SK-N-SH (cell line): Measurements from ENCODE around the gene SLX4IP. TPM values are rescaled to one million over a fixed set of nuclear protein-coding genes. Genes with fewer than 3 reads are reported as not detected.

ENCODE experiments used
- CTCF ChIA-PET: fragments of 300-600, 350-600 bp; formaldehyde crosslinking; extraction: SDS; loops from one replicate; lab custom pipeline; 2021; lab: Yijun Ruan, JAX
- POLR2A ChIA-PET: fragments of 350-600 bp; sonication (Branson Sonifier 250); formaldehyde crosslinking; extraction: SDS; loops from one replicate; lab custom pipeline; 2020; ENCODE audit warnings: antibody characterized with exemption, inconsistent platforms; lab: Yijun Ruan, JAX
- DNase-seq: peaks from one replicate; pipeline ENCODE4 v3.0.0; 2012
- H2AFZ ChIP-seq: fragments of 200-600 bp; sonication (generic); 2 replicates; pipeline ENCODE4 v1.8.1; 2016; ENCODE audit warnings: antibody characterized with exemption, mild to moderate bottlenecking, low read depth
- H3F3A ChIP-seq: fragments of 200-600 bp; sonication (generic); replicated peaks from 2 replicates; pipeline ENCODE3; 2016; ENCODE audit warnings: antibody characterized with exemption, mild to moderate bottlenecking; ENCODE audit not compliant: insufficient read depth
- H3K27ac ChIP-seq, 2 experiments: fragments of 200-500 bp in 1 of 2; fragments of 200-600 bp in 1 of 2; sonication (Bioruptor generic) in 1 of 2; sonication (generic), shearing (Covaris generic) in 1 of 2; 2 replicates each; pipeline versions ENCODE4 v1.5.1 to v1.6.1; 2014 to 2016; ENCODE audit warnings: low read depth in 2 of 2, inconsistent platforms in 1 of 2, low read length in 1 of 2, mild to moderate bottlenecking in 1 of 2, mixed read lengths in 1 of 2
- H3K27me3 ChIP-seq: fragments of 200-600 bp; sonication (generic), shearing (Covaris generic); 2 replicates; pipeline ENCODE4 v1.6.1; 2016; ENCODE audit warnings: mixed run types; ENCODE audit not compliant: insufficient read depth
- H3K36me3 ChIP-seq, 2 experiments: fragments of 200-500 bp in 1 of 2; fragments of 200-600 bp in 1 of 2; sonication (Bioruptor generic) in 1 of 2; sonication (generic) in 1 of 2; replicated peaks in 1 of 2; 2 replicates each; pipeline versions ENCODE3 to v1.5.1; 2014 to 2016; ENCODE audit warnings: low read length in 1 of 2, mild to moderate bottlenecking in 1 of 2; ENCODE audit not compliant: insufficient read depth in 2 of 2, control insufficient read depth in 1 of 2
- H3K4me1 ChIP-seq, 2 experiments: fragments of 200-500 bp in 1 of 2; fragments of 200-600 bp in 1 of 2; sonication (Bioruptor generic) in 1 of 2; sonication (generic), shearing (Covaris generic) in 1 of 2; 2 replicates each; pipeline versions ENCODE4 v1.5.1 to v1.6.1; 2014 to 2016; ENCODE audit warnings: low read depth in 1 of 2, low read length in 1 of 2, mixed run types in 1 of 2; ENCODE audit not compliant: insufficient read depth in 2 of 2, control insufficient read depth in 1 of 2
- H3K4me2 ChIP-seq: fragments of 200-600 bp; sonication (generic), shearing (Covaris generic); 2 replicates; pipeline ENCODE4 v1.6.1; 2017; ENCODE audit warnings: mixed run types
- H3K4me3 ChIP-seq, 2 experiments: fragments of 200-500 bp in 1 of 2; fragments of 200-600 bp in 1 of 2; sonication (Bioruptor generic) in 1 of 2; sonication (generic), shearing (Covaris generic) in 1 of 2; 2 replicates each; pipeline versions ENCODE4 v1.5.1 to v1.8.1; 2014 to 2016; ENCODE audit warnings: low read depth in 2 of 2, inconsistent platforms in 1 of 2, low read length in 1 of 2, mild to moderate bottlenecking in 1 of 2, mixed read lengths in 1 of 2, moderate library complexity in 1 of 2
- H3K79me2 ChIP-seq: fragments of 200-600 bp; sonication (generic); 2 replicates; pipeline ENCODE4 v1.8.1; 2017; ENCODE audit warnings: mild to moderate bottlenecking; ENCODE audit not compliant: insufficient read depth
- H3K9ac ChIP-seq: fragments of 200-600 bp; sonication (generic); 2 replicates; pipeline ENCODE4 v1.6.1; 2017; ENCODE audit warnings: mixed run types
- H3K9me2 ChIP-seq: fragments of 200-600 bp; sonication (generic); 2 replicates; pipeline ENCODE4 v1.6.1; 2017; ENCODE audit warnings: mixed run types
- H3K9me3 ChIP-seq: fragments of 200-600 bp; sonication (generic); 2 replicates; pipeline ENCODE4 v1.6.1; 2017; ENCODE audit warnings: mixed run types, mild to moderate bottlenecking, moderate library complexity
- H4K20me1 ChIP-seq: fragments of 200-600 bp; sonication (generic); 2 replicates; pipeline ENCODE4 v1.6.1; 2017; ENCODE audit warnings: mild to moderate bottlenecking, mixed run types; ENCODE audit not compliant: insufficient read depth
- ELF1 ChIP-seq: IDR thresholded peaks from 2 replicates; pipeline ENCODE4 v1.4.0; 2012
- EP300 ChIP-seq, 2 experiments: IDR thresholded peaks; 2 replicates each; pipeline versions ENCODE4 v1.4.0 to v1.6.1; 2012; ENCODE audit warnings: borderline replicate concordance in 1 of 2, low read depth in 1 of 2, low read length in 1 of 2
- FOSL2 ChIP-seq: IDR thresholded peaks from 2 replicates; pipeline ENCODE4 v1.4.0; 2012; ENCODE audit warnings: low read depth, mild to moderate bottlenecking, moderate library complexity, borderline replicate concordance
- FOXJ3 ChIP-seq: sonication (generic); formaldehyde crosslinking; IDR thresholded peaks from 2 replicates; pipeline ENCODE4 v1.5.1; 2020; ENCODE audit warnings: mild to moderate bottlenecking, missing genetic modification reagents
- FOXM1 ChIP-seq: IDR thresholded peaks from 2 replicates; pipeline ENCODE4 v1.4.0; 2012; ENCODE audit warnings: low read depth, mild to moderate bottlenecking
- GABPA ChIP-seq: IDR thresholded peaks from 2 replicates; pipeline ENCODE4 v1.4.0; 2012; ENCODE audit warnings: low read depth, mild to moderate bottlenecking
- GATA2 ChIP-seq: sonication (generic); formaldehyde crosslinking; IDR thresholded peaks from 2 replicates; pipeline ENCODE4 v1.5.0; 2020; ENCODE audit warnings: mild to moderate bottlenecking, missing genetic modification reagents
- JUND ChIP-seq: IDR thresholded peaks from 2 replicates; pipeline ENCODE4 v1.4.0; 2012
- MXI1 ChIP-seq: IDR thresholded peaks from 2 replicates; pipeline ENCODE4 v1.6.1; 2012; ENCODE audit warnings: mild to moderate bottlenecking, low read depth, low read length, improper control_type of control experiment
- NFIC ChIP-seq: IDR thresholded peaks from 2 replicates; pipeline ENCODE4 v1.4.0; 2012; ENCODE audit warnings: borderline replicate concordance
- NRF1 ChIP-seq: IDR thresholded peaks from 2 replicates; pipeline ENCODE4 v1.6.1; 2012; ENCODE audit warnings: low read depth, mild to moderate bottlenecking, low read length
- POLR2AphosphoS5 ChIP-seq: IDR thresholded peaks from 2 replicates; pipeline ENCODE4 v1.6.1; 2012; ENCODE audit warnings: low read depth, low read length
- RXRA ChIP-seq: IDR thresholded peaks from 2 replicates; pipeline ENCODE4 v1.4.0; 2012; ENCODE audit warnings: low read depth, mild to moderate bottlenecking, borderline replicate concordance
- SMC3 ChIP-seq: IDR thresholded peaks from 2 replicates; pipeline ENCODE4 v1.6.1; 2012; ENCODE audit warnings: low read depth, low read length, improper control_type of control experiment
- TAF1 ChIP-seq: IDR thresholded peaks from 2 replicates; pipeline ENCODE4 v1.6.1; 2012; ENCODE audit warnings: low read depth, mild to moderate bottlenecking, low read length, moderate library complexity, borderline replicate concordance
- TCF12 ChIP-seq: IDR thresholded peaks from 2 replicates; pipeline ENCODE4 v1.4.0; 2012
- TEAD4 ChIP-seq: IDR thresholded peaks from 2 replicates; pipeline ENCODE4 v1.4.0; 2012; ENCODE audit warnings: mild to moderate bottlenecking, borderline replicate concordance; ENCODE audit not compliant: insufficient read depth
- YY1 ChIP-seq: IDR thresholded peaks from 2 replicates; pipeline ENCODE4 v1.4.0; 2012; ENCODE audit warnings: low read depth, mild to moderate bottlenecking
- WGBS: methylation state at CpG from one replicate; pipeline ENCODE4 v1.1.6; 2017; ENCODE audit warnings: low lambda C conversion rate; 5-methylcytosine and 5-hydroxymethylcytosine counted together
- polyA plus RNA-seq, 3 experiments: library from polyadenylated mRNA; depleted of rRNA; stranded (reverse); fragments of >200 nt; gene quantifications; 2 replicates each; pipeline ENCODE4 v1.2.3, GENCODE V29; 2012
- TF ChIP-seq, protein P1 (sequence below): fragments of 150-350 bp; IDR thresholded peaks from 2 replicates; pipeline ENCODE4 v1.6.1; 2016; ENCODE audit warnings: mild to moderate bottlenecking, low read depth, low read length
- TF ChIP-seq, protein P2 (sequence below): IDR thresholded peaks from 2 replicates; pipeline ENCODE4 v1.4.0; 2012; ENCODE audit warnings: low read depth, borderline replicate concordance
- TF ChIP-seq, protein P3 (sequence below): IDR thresholded peaks from 2 replicates; pipeline ENCODE4 v1.4.0; 2012; ENCODE audit warnings: low read depth, borderline replicate concordance
- TF ChIP-seq, protein P4 (sequence below): IDR thresholded peaks from 2 replicates; pipeline ENCODE4; 2012

The SLX4IP gene
- polyA plus RNA-seq, 1 of the 3 experiments (the other 2 are of a cell fraction), result 1.3 TPM

DNA sequence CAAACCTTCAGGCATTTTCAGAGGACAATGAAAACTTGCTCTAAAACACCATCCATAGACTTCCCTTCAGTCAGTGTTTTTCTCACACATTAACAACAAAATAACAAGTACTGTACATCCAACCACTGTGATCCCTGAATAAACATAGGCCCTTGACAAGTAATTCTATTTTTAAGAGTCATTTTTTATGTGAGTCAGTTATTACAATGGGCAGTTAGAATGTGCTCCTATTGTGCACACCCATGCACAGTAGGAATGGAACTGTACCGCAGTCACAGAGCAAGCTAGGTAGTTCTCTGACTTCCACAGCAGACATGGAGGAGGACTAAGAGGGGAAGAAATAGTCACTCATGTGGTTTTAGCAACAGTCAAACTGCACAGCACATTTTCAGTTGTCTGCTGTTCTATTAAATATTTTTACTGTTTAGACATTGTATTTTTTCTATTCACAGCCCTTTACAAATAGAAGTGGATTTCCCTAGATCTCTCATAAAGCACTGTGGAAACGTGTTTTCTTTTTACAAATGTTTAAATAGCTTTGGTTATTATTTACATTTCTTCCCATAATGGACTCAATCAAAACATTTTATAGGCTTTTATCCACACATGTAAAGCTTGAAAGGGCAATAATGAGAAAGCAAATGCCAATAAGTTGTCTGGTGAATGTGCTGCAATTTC, 138.3 kb downstream of the SLX4IP start:
- H3K4me2 ChIP-seq, result no peak overlapping the region
- POLR2A ChIA-PET, result no interaction called here

GRCh38 chr20:10573951-10574339, 138.8 kb downstream of the SLX4IP start:
- TF ChIP-seq GABPA (no peak), FOXM1 (no peak), YY1 (no peak), SMC3 (no peak), TEAD4 (no peak), FOSL2 (no peak), ELF1 (no peak), TAF1 (no peak), TCF12 (no peak), POLR2AphosphoS5 (no peak)
- TF ChIP-seq, protein P1, sequence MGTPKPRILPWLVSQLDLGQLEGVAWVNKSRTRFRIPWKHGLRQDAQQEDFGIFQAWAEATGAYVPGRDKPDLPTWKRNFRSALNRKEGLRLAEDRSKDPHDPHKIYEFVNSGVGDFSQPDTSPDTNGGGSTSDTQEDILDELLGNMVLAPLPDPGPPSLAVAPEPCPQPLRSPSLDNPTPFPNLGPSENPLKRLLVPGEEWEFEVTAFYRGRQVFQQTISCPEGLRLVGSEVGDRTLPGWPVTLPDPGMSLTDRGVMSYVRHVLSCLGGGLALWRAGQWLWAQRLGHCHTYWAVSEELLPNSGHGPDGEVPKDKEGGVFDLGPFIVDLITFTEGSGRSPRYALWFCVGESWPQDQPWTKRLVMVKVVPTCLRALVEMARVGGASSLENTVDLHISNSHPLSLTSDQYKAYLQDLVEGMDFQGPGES, result no peak
- TF ChIP-seq, protein P2, sequence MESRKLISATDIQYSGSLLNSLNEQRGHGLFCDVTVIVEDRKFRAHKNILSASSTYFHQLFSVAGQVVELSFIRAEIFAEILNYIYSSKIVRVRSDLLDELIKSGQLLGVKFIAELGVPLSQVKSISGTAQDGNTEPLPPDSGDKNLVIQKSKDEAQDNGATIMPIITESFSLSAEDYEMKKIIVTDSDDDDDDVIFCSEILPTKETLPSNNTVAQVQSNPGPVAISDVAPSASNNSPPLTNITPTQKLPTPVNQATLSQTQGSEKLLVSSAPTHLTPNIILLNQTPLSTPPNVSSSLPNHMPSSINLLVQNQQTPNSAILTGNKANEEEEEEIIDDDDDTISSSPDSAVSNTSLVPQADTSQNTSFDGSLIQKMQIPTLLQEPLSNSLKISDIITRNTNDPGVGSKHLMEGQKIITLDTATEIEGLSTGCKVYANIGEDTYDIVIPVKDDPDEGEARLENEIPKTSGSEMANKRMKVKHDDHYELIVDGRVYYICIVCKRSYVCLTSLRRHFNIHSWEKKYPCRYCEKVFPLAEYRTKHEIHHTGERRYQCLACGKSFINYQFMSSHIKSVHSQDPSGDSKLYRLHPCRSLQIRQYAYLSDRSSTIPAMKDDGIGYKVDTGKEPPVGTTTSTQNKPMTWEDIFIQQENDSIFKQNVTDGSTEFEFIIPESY, result no peak
- TF ChIP-seq, protein P3, sequence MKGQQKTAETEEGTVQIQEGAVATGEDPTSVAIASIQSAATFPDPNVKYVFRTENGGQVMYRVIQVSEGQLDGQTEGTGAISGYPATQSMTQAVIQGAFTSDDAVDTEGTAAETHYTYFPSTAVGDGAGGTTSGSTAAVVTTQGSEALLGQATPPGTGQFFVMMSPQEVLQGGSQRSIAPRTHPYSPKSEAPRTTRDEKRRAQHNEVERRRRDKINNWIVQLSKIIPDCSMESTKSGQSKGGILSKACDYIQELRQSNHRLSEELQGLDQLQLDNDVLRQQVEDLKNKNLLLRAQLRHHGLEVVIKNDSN, result no peak
- Histone ChIP-seq H3K79me2 (no peaks in the 10 kb centered on the region), H3K4me1 (peaks cover 0 to 10% of the 10 kb centered on the region in 2 experiments; a peak in 2 of 4 replicates), H3K36me3 (no peaks in the 10 kb centered on the region), H3K4me2 (no peak overlapping the region), H3K27me3 (no peaks in the 10 kb centered on the region), H3K9me3 (no peaks in the 10 kb centered on the region), H2AFZ (no peak overlapping the region), H3K4me3 (no peak overlapping the region), H3K27ac (no peak overlapping the region; a peak in 1 of 4 replicates), H3F3A (peaks cover 8% of the 10 kb centered on the region), H3K9ac (no peak overlapping the region), H4K20me1 (no peaks in the 10 kb centered on the region), H3K9me2 (no peaks in the 10 kb centered on the region)
- CTCF ChIA-PET, result no interaction called here
- WGBS, result 82% methylated on average over 1 of the region's 1 CpG
- POLR2A ChIA-PET, result no interaction called here
- no peak for DNase-seq

More for the DNA sequence above, 138.3 kb downstream of the SLX4IP start:
- Histone ChIP-seq H4K20me1 (no peaks in the 10 kb centered on the region), H3F3A (peaks cover 6% of the 10 kb centered on the region), H3K4me1 (peaks cover 0 to 10% of the 10 kb centered on the region in 2 experiments; a peak in 2 of 4 replicates), H3K9ac (no peak overlapping the region), H3K9me3 (no peaks in the 10 kb centered on the region), H3K4me3 (no peak overlapping the region), H3K9me2 (no peaks in the 10 kb centered on the region)
- TF ChIP-seq SMC3 (no peak), POLR2AphosphoS5 (no peak), EP300 (IDR thresholded peaks at IDR 0.05; ENCODE audit: borderline replicate concordance in 1 of 2, low read depth in 1 of 2, low read length in 1 of 2) (no peak), GATA2 (CRISPR knock-in tag) (no peak), NFIC (no peak), NRF1 (no peak), YY1 (no peak), RXRA (no peak), MXI1 (no peak), FOXM1 (no peak), JUND (no peak), TCF12 (no peak), FOXJ3 (CRISPR knock-in tag) (no peak)
- TF ChIP-seq, protein P3, result no peak
- TF ChIP-seq, protein P4, sequence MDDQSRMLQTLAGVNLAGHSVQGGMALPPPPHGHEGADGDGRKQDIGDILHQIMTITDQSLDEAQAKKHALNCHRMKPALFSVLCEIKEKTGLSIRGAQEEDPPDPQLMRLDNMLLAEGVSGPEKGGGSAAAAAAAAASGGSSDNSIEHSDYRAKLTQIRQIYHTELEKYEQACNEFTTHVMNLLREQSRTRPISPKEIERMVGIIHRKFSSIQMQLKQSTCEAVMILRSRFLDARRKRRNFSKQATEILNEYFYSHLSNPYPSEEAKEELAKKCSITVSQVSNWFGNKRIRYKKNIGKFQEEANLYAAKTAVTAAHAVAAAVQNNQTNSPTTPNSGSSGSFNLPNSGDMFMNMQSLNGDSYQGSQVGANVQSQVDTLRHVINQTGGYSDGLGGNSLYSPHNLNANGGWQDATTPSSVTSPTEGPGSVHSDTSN, result no peak
- TF ChIP-seq, all 33 proteins: peak for 0
- no peaks in the 10 kb centered on the region for H3K36me3 ChIP-seq
- no peaks in the 10 kb centered on the region for H3K79me2 ChIP-seq
- DNase-seq, result no peak
- H2AFZ ChIP-seq, result no peak overlapping the region
- peak overlapping the region in 1 of 2 experiments; percentile 47; a peak in 1 of 4 replicates for H3K27ac ChIP-seq
- CTCF ChIA-PET, result no interaction called here
- WGBS, result 76% methylated on average over 2 of the region's 2 CpGs
- H3K27me3 ChIP-seq, result no peaks in the 10 kb centered on the region
